Endothelial cell (in vitro differentiated cells): ENCODE measurements around the gene FN1. TPM values are rescaled to one million over a fixed set of nuclear protein-coding genes. Genes with fewer than 3 reads are reported as not detected.

Experiments
- DNase-seq: peaks from one replicate; pipeline ENCODE4 v3.0.0; 2021; ENCODE audit warnings: low spot score
- H3K27ac Mint-ChIP-seq: one replicate; pipeline ENCODE4 v1.8.0; 2021; ENCODE audit warnings: mixed read lengths, inconsistent platforms; ENCODE audit not compliant: unreplicated experiment
- H3K27me3 Mint-ChIP-seq: one replicate; pipeline ENCODE4 v1.8.0; 2021; ENCODE audit warnings: mild to moderate bottlenecking, moderate library complexity, mixed read lengths, inconsistent platforms; ENCODE audit not compliant: unreplicated experiment
- H3K36me3 Mint-ChIP-seq: one replicate; pipeline ENCODE4 v1.8.0; 2021; ENCODE audit warnings: mild to moderate bottlenecking, low read depth, mixed read lengths, inconsistent platforms; ENCODE audit not compliant: unreplicated experiment
- H3K4me1 Mint-ChIP-seq: one replicate; pipeline ENCODE4 v1.8.0; 2021; ENCODE audit warnings: mild to moderate bottlenecking, mixed read lengths, inconsistent platforms; ENCODE audit not compliant: unreplicated experiment
- H3K4me3 Mint-ChIP-seq: one replicate; pipeline ENCODE4 v1.8.0; 2021; ENCODE audit warnings: mild to moderate bottlenecking, mixed read lengths, inconsistent platforms; ENCODE audit not compliant: unreplicated experiment
- H3K9me3 Mint-ChIP-seq: one replicate; pipeline ENCODE4 v1.8.0; 2021; ENCODE audit warnings: mixed read lengths, inconsistent platforms; ENCODE audit not compliant: unreplicated experiment
- total RNA-seq: library from RNA; stranded (reverse); fragmentation: NEBNext Ultra II Directional; extraction: Animal tissue kit (Norgen Biotek cat#: 25700); gene quantifications from one replicate; pipeline ENCODE4 v1.2.1, GENCODE V29; 2021; ENCODE audit not compliant: unreplicated experiment
- TF ChIP-seq, protein P1 (sequence below): fragments of 200-600 bp; sonication (generic); IDR thresholded peaks from one replicate; pipeline ENCODE4 v1.5.0; 2021; ENCODE audit warnings: antibody characterized with exemption; ENCODE audit not compliant: unreplicated experiment

FN1 gene
- total RNA-seq, 1 donor from 2014 or later: 1,159 TPM

DNA sequence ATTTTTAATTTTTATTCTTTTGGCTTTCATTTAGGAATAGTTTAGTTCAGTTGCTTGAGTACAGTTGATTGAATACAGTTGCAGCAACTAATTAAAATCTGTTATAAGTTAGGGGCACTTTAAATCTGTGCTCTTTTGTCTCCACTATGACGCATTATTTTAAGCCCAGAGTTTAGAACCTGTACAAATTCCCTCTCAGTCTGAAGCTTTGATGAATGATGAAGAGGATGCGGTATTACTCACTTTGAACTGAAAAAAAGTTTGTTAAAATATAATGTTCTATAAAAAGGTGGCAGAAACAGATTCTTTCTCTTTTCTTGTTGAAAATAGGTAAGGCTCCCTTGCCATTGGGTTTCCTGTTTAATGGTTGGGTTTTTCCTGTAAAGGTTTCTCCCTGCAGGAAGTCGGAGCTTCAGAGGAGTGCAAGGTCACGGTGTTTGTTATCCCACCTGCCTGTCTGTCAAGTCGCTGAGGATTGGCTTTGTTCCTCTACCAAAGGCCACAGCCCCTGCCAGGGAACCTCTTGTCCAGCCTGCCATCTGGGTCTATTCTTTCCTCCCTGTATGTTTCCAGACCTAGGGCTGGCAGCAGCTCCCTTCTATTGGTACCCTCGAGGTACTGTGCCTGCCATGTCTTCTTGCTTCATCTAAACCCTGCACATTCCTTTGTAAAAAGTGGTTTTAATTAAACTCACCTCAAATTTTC, 43.8 kb upstream of the FN1 start:
- TF ChIP-seq, protein P1, sequence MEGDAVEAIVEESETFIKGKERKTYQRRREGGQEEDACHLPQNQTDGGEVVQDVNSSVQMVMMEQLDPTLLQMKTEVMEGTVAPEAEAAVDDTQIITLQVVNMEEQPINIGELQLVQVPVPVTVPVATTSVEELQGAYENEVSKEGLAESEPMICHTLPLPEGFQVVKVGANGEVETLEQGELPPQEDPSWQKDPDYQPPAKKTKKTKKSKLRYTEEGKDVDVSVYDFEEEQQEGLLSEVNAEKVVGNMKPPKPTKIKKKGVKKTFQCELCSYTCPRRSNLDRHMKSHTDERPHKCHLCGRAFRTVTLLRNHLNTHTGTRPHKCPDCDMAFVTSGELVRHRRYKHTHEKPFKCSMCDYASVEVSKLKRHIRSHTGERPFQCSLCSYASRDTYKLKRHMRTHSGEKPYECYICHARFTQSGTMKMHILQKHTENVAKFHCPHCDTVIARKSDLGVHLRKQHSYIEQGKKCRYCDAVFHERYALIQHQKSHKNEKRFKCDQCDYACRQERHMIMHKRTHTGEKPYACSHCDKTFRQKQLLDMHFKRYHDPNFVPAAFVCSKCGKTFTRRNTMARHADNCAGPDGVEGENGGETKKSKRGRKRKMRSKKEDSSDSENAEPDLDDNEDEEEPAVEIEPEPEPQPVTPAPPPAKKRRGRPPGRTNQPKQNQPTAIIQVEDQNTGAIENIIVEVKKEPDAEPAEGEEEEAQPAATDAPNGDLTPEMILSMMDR: no peak
- DNase-seq: no peak
- Mint-ChIP-seq H3K27me3 (no peaks in the 10 kb centered on the region), H3K36me3 (no peaks in the 10 kb centered on the region), H3K27ac (no peak overlapping the region), H3K4me1 (peaks cover 17% of the 10 kb centered on the region), H3K4me3 (no peak overlapping the region), H3K9me3 (no peaks in the 10 kb centered on the region)

DNA sequence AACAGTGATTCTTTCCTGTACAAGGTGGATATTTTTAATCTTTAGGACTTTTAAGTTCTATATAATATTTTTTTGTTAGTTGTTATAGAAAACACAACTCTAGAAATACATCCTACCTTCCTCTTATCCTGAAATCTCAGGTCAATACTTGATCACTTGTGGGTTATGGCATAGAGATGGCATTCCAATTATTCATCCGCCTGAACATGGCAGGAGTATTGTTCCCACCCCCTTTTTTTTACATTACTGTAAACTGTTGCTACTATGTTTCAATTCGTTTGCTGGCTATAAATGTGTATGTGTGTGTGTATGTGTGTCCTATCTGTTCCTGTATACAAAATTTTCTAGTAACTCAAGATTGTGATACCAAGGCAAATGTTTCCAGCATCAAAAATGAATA, 43.3 kb upstream of the FN1 start:
- Mint-ChIP-seq H3K27ac (no peak overlapping the region), H3K4me1 (peaks cover 17% of the 10 kb centered on the region), H3K9me3 (no peaks in the 10 kb centered on the region), H3K4me3 (no peak overlapping the region), H3K27me3 (no peaks in the 10 kb centered on the region), H3K36me3 (no peaks in the 10 kb centered on the region)
- TF ChIP-seq, protein P1: no peak
- no peak for DNase-seq

DNA sequence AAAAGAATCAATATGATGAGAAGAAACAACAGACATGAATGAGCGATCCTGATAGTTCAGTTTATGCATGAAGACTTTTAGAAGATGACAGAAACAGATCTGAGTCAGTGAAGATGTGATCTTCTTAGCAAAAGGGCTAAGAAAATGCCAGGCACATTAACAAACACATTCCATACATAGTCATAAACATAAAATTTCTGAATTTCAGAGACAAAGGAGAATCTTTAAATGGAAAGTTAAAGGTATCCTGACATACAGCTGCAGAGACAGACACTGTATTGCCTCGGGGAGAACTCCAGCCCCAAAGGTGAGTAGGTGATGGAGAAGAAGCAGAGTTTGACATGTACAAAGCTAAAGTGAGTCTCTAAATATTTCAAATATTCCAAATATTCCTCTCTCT, 40.6 kb upstream of the FN1 start:
- Mint-ChIP-seq H3K27me3 (no peaks in the 10 kb centered on the region), H3K9me3 (no peaks in the 10 kb centered on the region), H3K27ac (no peak overlapping the region), H3K4me3 (no peak overlapping the region), H3K4me1 (peaks cover 17% of the 10 kb centered on the region), H3K36me3 (no peaks in the 10 kb centered on the region)
- TF ChIP-seq, protein P1: no peak
- DNase-seq: no peak

DNA sequence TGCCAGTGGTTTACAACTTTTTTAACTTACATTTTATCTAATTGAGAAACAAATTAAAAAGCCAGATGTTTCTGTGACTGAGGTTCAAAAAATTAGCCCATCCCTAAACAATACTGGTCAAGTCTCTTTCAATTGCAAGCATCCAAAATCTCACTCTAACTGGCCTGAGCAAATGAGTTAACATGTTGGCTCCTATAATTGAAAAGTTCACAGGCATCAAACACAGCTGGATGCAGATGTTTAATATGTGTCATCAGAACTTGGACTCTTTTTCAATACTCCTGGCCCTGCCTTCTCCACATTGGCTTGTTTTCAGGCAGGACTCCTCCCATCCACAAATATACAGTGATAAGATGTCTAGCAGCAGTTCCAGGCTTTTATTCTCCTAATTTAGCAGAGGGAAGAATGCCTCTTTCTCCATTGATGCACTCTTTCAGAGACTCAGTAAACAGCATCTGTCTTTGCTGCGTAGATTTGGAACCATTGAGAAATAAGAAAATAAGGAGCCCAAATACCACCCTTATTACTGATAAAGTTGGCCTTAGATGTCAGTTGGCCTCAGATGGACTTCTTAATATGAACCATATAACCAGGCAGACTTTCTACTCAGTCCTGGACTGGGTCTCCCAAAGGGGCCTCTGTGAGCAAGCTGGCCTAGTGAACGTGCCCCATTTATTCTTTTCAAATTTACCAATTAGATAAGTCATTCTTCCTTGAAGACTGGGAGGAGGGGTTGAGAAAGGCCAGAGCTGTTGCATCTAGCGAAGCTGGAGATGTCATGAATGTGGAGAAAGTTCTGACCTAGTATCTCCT, 30.4 kb upstream of the FN1 start:
- no peaks in the 10 kb centered on the region for H3K9me3 Mint-ChIP-seq
- no peak for DNase-seq
- H3K27ac Mint-ChIP-seq: no peak overlapping the region
- H3K4me3 Mint-ChIP-seq: no peak overlapping the region
- TF ChIP-seq, protein P1: no peak
- H3K27me3 Mint-ChIP-seq: peaks cover 4% of the 10 kb centered on the region
- H3K36me3 Mint-ChIP-seq: no peaks in the 10 kb centered on the region
- peaks cover 5% of the 10 kb centered on the region for H3K4me1 Mint-ChIP-seq

DNA sequence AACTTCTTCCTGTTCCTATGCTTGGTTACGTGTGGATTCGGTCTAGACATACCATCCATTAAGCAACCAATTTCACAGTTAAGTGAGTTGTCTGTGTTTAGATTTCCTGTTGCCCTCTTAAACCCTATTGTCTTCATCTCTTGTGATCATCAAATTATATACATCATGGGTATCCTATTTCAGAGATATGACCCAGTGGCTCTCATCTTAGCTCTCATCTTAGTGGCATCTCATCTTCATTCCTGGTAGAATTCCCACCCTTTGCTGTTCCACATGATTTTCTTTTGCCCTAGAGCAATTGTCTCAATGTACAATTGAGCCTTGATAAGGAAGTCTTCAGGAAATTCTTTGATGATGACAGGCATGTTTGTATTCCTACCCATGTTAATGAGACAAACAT, 29.4 kb upstream of the FN1 start:
- no peaks in the 10 kb centered on the region for H3K9me3 Mint-ChIP-seq
- TF ChIP-seq, protein P1: no peak
- H3K4me1 Mint-ChIP-seq: peaks cover 5% of the 10 kb centered on the region
- H3K4me3 Mint-ChIP-seq: no peak overlapping the region
- peaks cover 4% of the 10 kb centered on the region for H3K27me3 Mint-ChIP-seq
- H3K27ac Mint-ChIP-seq: no peak overlapping the region
- no peaks in the 10 kb centered on the region for H3K36me3 Mint-ChIP-seq
- DNase-seq: no peak
